CD4-positive, alpha-beta T cell treated with Interleukin-17A for 4 hours (primary cell): ENCODE results near the gene KDM5A.
"Not testable (repeated sequence)": the region's sequence is repeated elsewhere in the genome, so short reads cannot be mapped to it uniquely, and the experiment has no call there.

Experiments
- DNase-seq: peaks from one replicate; pipeline ENCODE4 v3.0.0-alpha.2; 2020; ENCODE audit warnings: mixed read lengths

Gene KDM5A

GRCh38 chr12:389142-390096, at the start of gene KDM5A:
TSS of gene KDM5A (minus strand) at chr12:389320. CDS start at chr12:389091, 229 bp downstream.
- DNase-seq: peak; percentile 92

GRCh38 chr12:435737-436136, 46.6 kb upstream of the KDM5A start:
- DNase-seq: not testable (repeated sequence)

GRCh38 chr12:422526-422925, 33.4 kb upstream of the KDM5A start:
- DNase-seq: no peak

- no peak for DNase-seq
Observed at GRCh38 chr12:418432-418831, 29.3 kb upstream of the KDM5A start.

- no peak for DNase-seq
Observed at GRCh38 chr12:414859-415258, 25.7 kb upstream of the KDM5A start.

GRCh38 chr12:402029-402389, 12.9 kb upstream of the KDM5A start:
- DNase-seq: peak; percentile 23

- DNase-seq: peak; percentile 93
Observed at GRCh38 chr12:401235-402028, 12.3 kb upstream of the KDM5A start, which contains the start of gene CCDC77. TSS of gene CCDC77 (plus strand) at chr12:401644. CDS start at chr12:409384, 7,740 bp downstream.

GRCh38 chr12:400828-401227, 11.7 kb upstream of the KDM5A start:
- no peak for DNase-seq

GRCh38 chr12:388541-389141, 479 bp downstream of the KDM5A start:
- DNase-seq: peak; percentile 53

- no peak for DNase-seq
Observed at GRCh38 chr12:388012-388411, 1.1 kb downstream of the KDM5A start.

- DNase-seq: no peak
Observed at GRCh38 chr12:386651-387050, 2.5 kb downstream of the KDM5A start.

GRCh38 chr12:370739-371485, 18.2 kb downstream of the KDM5A start:
- not testable (repeated sequence) for DNase-seq

- no peak for DNase-seq
Observed at GRCh38 chr12:367972-368371, 21.1 kb downstream of the KDM5A start.

GRCh38 chr12:366820-367219, 22.3 kb downstream of the KDM5A start:
- DNase-seq: no peak

- DNase-seq: no peak
Observed at GRCh38 chr12:359091-359490, 30.0 kb downstream of the KDM5A start.

- DNase-seq: no peak
Observed at GRCh38 chr12:356276-356988, 32.7 kb downstream of the KDM5A start.

GRCh38 chr12:351197-351596, 37.9 kb downstream of the KDM5A start:
- not testable (repeated sequence) for DNase-seq

- not testable (repeated sequence) for DNase-seq
Observed at GRCh38 chr12:349625-350024, 39.5 kb downstream of the KDM5A start.

GRCh38 chr12:343036-343435, 46.1 kb downstream of the KDM5A start:
- peak; percentile 3 for DNase-seq

- DNase-seq: no peak
Observed at GRCh38 chr12:337039-337438, 52.1 kb downstream of the KDM5A start.

- DNase-seq: no peak
Observed at GRCh38 chr12:334125-334524, 55.0 kb downstream of the KDM5A start.
